GM04504 (cell line): ENCODE data around the gene SESN2.
"Not testable (repeated sequence)": the region's sequence is repeated elsewhere in the genome, so short reads cannot be mapped to it uniquely, and the experiment has no call there.

Source experiments
- DNase-seq: peaks from one replicate; pipeline ENCODE4 v3.0.0-alpha.2; 2012; ENCODE audit warnings: low read depth

SESN2 gene

GRCh38 chr1:28288487-28288886 is 29.2 kb downstream of the SESN2 start:
- no peak for DNase-seq

DNA sequence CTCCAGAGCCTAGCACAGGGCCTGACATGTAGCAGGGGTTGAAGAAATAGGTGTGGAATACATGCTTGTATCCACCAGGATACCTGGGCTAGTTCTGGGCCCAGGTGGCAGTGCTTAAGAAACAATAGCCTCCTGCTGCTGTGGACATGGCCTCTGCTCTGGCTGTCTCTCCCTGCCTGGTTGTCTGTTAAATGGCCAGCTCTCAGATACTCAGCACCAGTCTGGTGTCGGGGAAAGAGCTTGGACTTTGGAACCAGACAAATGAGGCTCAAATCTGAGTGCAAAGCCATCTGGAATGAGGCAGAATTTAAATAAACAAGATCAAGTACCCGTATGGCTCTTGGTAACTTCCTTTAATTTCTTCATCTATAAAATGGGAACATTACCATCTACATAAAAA is 31.5 kb downstream of the SESN2 start:
- DNase-seq = no peak

GRCh38 chr1:28291711-28292110 is 32.4 kb downstream of the SESN2 start:
- DNase-seq = no peak

DNA sequence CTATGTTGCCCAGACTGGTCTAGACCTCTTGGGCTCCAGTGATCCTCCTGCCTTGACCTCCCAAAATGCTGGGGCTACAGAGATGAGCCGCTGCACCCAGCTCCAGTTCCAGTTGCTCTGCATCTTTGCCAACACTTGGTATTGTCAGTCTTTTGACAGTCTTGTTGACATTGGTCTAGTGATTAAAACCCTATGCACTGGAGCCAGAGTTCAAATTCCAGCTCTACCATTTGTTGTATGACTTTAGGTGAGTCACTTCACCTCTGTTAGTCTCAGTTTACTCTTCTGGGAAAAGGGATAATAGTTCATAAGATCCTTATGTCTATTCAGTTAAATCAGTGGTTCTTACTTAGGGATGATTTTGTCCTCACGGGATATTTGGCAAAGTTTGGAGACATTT is 36.6 kb downstream of the SESN2 start:
- DNase-seq = no peak

- DNase-seq = no peak
Observed at GRCh38 chr1:28296401-28297261, 37.3 kb downstream of the SESN2 start.

DNA sequence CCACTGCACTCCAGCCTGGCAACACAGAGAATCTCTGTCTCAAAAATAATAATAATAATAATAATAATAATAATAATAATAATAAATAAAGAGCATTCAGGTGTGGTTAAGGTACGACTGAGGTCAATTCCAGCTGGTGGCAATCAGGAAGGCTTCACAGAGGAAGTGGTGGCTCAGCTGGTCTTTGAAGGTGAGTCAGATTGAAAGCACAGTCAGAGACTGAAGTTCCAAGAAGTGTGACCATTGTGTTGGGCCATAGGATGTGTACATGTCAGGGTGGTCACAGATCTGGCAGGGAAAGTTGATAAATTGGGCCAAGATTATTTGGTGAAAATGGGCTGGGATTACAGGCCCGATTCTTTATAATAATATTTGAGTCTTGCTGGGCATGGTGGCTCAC is 38.5 kb downstream of the SESN2 start:
- DNase-seq = no peak

GRCh38 chr1:28298438-28298837 is 39.1 kb downstream of the SESN2 start:
- DNase-seq = no peak

GRCh38 chr1:28301368-28302174 is 42.3 kb downstream of the SESN2 start:
- no peak for DNase-seq

DNA sequence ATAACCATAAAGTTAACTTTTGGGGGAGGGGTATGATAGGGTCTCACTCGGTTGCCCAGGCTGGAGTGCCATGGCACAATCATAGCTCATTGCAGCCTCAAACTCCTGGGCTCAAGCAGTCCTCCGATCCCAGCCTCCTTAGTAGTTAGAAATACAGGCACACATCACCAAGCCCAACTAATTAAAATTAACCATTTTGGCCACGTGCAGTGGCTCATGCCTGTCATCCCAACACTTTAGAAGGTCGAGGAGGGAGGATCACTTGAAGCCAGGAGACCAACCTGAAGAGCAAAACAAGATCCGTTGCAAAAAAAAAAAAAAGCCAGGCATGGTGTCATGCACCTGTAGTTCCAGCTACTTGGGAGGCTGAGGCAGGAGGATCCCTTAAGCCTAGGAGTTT is 42.9 kb downstream of the SESN2 start:
- DNase-seq = no peak

GRCh38 chr1:28306301-28306949 is 47.1 kb downstream of the SESN2 start:
- no peak for DNase-seq

DNA sequence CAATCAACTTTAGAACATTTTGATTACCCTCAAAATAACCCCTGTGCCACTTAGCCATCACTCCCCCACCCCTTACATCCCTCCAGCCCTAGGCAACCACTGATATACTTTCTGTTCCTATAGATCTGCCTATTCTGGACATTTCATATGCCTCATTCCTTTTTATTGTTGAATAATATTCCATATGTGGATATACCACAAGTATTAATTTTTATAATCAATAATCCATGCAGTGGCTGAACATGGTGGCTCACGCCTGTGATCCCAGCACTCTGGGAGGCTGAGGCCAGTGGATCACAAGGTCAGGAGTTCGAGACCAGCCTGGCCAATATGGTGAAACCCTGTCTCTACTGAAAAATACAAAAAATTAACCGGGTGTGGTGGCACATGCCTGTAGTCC is 49.4 kb downstream of the SESN2 start:
- DNase-seq = no peak

- DNase-seq = no peak
Observed at GRCh38 chr1:28309702-28310101, 50.4 kb downstream of the SESN2 start.

DNA sequence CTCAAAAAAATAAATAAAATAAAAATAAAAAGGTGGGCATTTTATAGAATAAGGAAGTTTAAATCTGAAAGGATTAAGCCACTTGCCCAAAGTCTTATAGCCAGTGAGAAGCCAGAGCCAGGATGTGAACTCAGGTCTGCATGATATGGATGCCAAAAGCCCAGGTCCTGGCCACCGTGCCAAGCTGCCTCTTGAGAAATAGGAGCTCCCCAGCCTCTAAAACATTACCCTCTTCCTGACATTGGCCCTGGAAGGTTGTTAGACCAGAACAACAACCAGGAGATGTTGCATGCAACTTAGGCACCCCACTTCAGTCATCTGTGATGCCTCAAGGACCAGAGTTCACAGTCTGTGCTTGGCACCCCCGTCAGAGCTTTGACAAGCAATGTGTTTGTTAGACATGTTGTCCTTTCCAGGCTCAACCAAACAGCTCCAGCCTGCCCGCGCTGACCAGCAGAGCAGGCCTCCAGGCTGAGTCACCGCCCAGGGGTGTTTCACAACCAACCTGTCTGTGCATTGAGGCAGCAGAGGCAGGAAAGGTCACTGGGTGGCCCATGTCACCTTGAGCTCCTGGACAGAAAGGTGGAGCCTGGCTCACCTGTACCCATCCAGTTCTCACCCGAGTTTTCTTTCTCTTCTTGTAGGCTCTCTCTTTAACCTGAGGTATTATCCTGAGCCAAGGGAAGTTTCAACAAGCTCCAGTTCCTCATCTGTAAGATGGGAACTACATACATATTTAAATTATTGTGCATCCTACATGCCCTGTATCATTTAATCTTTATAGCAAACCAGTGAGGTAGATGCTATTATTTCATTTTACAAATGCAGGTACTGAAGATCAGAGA is 54.6 kb downstream of the SESN2 start:
- DNase-seq = no peak

GRCh38 chr1:28314547-28314941 is 55.2 kb downstream of the SESN2 start:
- no peak for DNase-seq

DNA sequence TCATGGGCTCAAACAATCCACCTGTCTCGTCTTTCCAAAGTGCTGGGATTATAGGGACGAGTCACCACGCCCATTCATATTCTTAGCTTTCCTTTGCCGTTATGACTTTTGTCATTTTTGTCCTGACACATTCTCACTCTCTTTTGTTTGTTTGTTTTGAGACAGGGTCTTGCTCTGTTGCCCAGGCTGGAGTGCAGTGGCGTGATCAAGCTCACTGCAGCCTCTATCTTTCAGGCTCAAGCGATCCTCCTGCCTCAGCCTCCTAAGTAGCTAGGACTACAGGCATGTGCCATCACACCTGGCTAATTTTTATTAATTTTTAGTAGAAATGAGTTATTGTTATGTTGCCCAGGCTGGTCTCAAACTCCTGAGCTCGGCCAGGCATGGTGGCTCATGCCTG is 57.7 kb downstream of the SESN2 start:
- DNase-seq = no peak

- no peak for DNase-seq
Observed at GRCh38 chr1:28322194-28322593, 62.9 kb downstream of the SESN2 start.

DNA sequence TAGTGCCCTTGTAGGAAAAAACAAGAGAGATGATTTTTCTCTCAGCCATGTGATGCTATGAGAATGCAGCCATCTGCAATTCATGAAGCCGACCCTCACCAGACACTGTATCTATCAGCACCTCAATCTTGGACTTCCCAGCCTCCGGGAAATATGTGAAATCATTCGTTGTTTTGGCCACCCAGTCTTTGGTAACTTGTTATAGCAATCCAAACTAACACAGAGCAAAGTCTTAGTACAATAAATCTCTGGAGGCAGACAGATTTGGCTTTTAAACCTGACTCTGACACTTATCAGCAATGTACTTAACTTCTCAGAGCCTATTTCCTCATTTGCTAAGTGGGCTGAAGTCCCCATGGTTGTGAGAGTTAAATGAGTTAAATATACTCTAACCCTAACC is 64.4 kb downstream of the SESN2 start:
- DNase-seq = no peak

- DNase-seq = no peak
Observed at GRCh38 chr1:28326515-28326914, 67.2 kb downstream of the SESN2 start.

DNA sequence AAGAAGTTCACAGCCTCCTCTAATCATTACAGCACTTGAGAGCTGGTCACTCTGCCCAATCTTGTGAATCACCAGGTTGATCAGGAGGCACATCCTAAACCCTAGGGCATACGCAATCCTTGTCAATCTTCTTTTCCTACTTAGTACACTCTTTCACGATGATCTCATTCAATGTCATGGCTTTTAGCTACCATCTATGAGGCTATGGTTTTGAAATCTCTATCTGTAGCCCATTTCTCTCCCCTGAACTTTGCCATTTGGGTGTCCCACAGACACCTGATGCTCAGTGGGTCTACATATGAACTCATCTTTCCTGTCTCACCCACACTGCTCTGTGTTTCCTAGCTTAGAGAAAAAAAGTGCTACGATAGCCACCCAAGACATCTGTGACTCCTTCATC is 67.7 kb downstream of the SESN2 start:
- no peak for DNase-seq

DNA sequence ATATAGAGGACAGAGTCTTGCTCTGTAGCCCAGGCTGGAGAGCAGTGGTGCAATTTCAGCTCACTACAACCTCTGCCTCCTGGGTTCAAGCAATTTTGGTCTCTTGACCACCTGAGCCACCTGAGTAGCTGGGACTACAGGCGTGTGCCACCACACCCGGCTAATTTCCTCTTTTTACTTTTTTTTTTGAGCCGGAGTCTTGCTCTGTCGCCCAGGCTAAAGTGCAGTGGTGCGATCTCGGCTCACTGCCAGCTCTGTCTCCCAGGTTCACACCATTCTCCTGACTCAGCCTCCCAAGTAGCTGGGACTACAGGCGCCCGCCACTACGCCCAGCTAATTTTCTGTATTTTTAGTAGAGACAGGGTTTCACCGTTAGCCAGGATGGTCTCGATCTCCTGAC is 68.1 kb downstream of the SESN2 start:
- not testable (repeated sequence) for DNase-seq

DNA sequence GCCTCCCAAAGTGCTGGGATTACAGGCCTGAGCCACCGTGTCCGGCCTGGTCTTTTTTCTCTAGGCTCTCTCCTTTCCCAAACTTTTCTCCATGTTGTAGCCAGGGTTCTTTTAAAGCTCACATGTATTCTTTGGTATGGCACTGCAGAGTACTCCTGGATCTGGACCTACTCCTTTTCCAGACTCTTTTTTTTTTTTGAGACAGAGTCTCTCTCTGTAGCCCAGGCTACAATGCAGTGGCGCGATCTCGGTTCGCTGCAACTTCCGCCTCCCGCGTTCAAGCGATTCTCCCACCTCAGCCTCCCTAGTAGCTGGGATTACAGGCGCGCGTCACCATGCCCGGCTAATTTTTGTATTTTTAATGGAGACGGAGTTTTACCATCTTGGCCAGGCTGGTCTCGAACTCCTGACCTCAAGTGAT is 68.9 kb downstream of the SESN2 start:
- DNase-seq = no peak
